Esophagus mucosa (tissue), 1 donor: ENCODE measurements around the gene HIBCH. TPM values are rescaled to one million over a fixed set of nuclear protein-coding genes. Genes with fewer than 3 reads are reported as not detected.
"Not testable (repeated sequence)": the region's sequence is repeated elsewhere in the genome, so short reads cannot be mapped to it uniquely, and the experiment has no call there.

Source experiments
- ATAC-seq: fragments of 200-7000 bp; cut with Tn5 transposase; one replicate; pipeline ENCODE4 v1.9.1; 2020
- total RNA-seq: library from RNA; stranded (reverse); gene quantifications from one replicate; pipeline ENCODE4 v1.2.4, GENCODE V29; 2023
- donor health status: DM: yes; HTN: yes; CAD: no.

The HIBCH gene
- total RNA-seq, 1 donor from 2014 or later = 39.7 TPM

- no peak for ATAC-seq
Observed at GRCh38 chr2:190304404-190304803, 15.2 kb downstream of the HIBCH start.

- no peak for ATAC-seq
Observed at GRCh38 chr2:190303647-190304046, 16.0 kb downstream of the HIBCH start.

GRCh38 chr2:190302052-190302451 lies 17.6 kb downstream of the HIBCH start:
- no peak for ATAC-seq

GRCh38 chr2:190301032-190301431 lies 18.6 kb downstream of the HIBCH start:
- no peak for ATAC-seq

GRCh38 chr2:190297880-190298279 lies 21.7 kb downstream of the HIBCH start:
- ATAC-seq = not testable (repeated sequence)

- ATAC-seq = peak; percentile 23
Observed at GRCh38 chr2:190283783-190284182, 35.8 kb downstream of the HIBCH start.

GRCh38 chr2:190280565-190281350 lies 38.9 kb downstream of the HIBCH start:
- ATAC-seq = peak; percentile 24

- not testable (repeated sequence) for ATAC-seq
Observed at GRCh38 chr2:190279256-190280134, 40.1 kb downstream of the HIBCH start.

- peak; percentile 68 for ATAC-seq
Observed at GRCh38 chr2:190277234-190278112, 42.2 kb downstream of the HIBCH start.

- no peak for ATAC-seq
Observed at GRCh38 chr2:190272457-190272842, 47.2 kb downstream of the HIBCH start.

- no peak for ATAC-seq
Observed at GRCh38 chr2:190271783-190272456, 47.7 kb downstream of the HIBCH start.

GRCh38 chr2:190270298-190270697 lies 49.3 kb downstream of the HIBCH start:
- no peak for ATAC-seq

GRCh38 chr2:190269699-190270098 lies 49.9 kb downstream of the HIBCH start:
- not testable (repeated sequence) for ATAC-seq

- no peak for ATAC-seq
Observed at GRCh38 chr2:190267302-190267701, 52.3 kb downstream of the HIBCH start.

GRCh38 chr2:190266314-190266713 lies 53.3 kb downstream of the HIBCH start:
- ATAC-seq = no peak

- ATAC-seq = no peak
Observed at GRCh38 chr2:190261851-190262250, 57.8 kb downstream of the HIBCH start.

- no peak for ATAC-seq
Observed at GRCh38 chr2:190256087-190256486, 63.5 kb downstream of the HIBCH start.

- no peak for ATAC-seq
Observed at GRCh38 chr2:190255676-190256075, 64.0 kb downstream of the HIBCH start.

GRCh38 chr2:190254063-190254850 lies 65.4 kb downstream of the HIBCH start:
- no peak for ATAC-seq

GRCh38 chr2:190250421-190250820 lies 69.2 kb downstream of the HIBCH start:
- ATAC-seq = no peak

GRCh38 chr2:190235551-190236075 lies 84.0 kb downstream of the HIBCH start:
- no peak for ATAC-seq
